HG03108 (cell line): ENCODE data around the gene ATP13A3.

ENCODE experiments used
- ATAC-seq: cut with Tn5 transposase; IDR thresholded peaks from one replicate; pipeline ENCODE4 v1.9.1; 2021; ENCODE audit warnings: moderate library complexity; ENCODE audit not compliant: unreplicated experiment

Gene ATP13A3

DNA sequence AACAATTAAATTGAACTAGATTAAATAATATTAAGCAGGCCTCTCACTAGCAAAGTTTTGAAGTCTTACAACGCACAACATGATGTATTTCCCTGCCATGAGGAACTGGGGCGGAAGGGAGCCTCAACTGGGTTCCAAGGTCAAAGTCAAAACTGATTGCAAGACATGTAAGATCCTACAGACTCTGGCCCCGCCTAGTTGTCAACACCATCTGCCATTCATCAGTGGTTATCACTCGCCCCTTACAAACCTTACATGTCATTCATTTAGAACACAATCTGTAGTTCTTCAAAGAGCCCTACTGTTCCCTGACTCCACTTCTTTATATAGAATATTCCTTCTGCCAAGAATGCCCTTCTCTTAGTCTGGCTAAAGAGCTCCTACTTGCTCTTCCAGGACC lies 10.0 kb downstream of the ATP13A3 start:
- ATAC-seq, result no peak

DNA sequence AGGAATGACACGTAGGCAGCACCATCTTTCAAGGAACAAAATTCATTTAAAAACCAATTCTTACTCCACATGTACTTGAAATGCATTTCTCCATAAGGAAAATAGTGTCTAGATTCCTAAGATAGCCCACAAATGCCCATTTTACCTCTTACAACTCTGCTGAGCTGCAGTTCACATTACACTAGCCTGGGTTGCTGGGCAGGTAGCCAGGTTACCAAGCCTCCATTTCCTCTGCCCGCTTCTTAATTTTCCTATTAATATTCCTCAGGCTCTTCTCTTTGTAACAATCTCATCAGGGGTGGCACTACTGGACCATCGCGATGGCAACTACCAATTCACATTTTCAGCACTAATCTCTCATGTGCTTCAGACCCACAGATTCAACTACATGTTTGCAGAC lies 10.8 kb downstream of the ATP13A3 start:
- no peak for ATAC-seq

DNA sequence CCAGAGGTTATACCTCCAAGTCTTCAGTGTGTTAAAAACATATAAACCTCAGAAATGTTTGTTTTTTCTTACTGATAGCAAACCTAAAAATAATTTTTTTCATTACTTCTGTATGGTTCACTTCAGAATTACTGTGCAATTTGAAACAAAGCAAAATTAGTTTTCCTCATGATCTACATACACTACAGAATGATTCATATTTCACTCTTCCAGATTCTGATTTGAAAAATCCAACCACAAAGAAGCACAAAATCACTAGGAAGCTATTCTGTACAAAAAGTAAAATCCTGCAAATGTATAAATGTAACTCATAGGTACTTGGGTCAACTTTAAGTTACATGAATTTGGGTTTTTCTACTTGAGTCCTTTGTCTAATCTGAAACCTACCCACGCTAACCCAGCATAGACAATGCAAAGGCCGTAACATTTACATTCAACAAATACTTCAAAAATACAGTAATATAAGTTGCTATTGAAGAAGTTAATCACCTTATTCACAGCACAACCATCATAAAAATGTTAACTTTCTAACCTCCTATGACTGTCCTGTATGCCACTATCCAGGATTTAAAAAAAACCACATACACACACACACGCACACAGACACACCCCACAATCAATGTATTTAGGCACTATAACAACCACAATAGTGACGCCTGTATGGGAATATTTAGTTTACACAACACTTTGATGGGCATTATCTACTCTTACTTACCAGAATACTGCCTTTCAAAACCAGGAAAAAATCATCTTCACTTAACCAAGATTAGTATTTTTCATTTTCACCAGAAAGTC lies 11.5 kb downstream of the ATP13A3 start:
- no peak for ATAC-seq

DNA sequence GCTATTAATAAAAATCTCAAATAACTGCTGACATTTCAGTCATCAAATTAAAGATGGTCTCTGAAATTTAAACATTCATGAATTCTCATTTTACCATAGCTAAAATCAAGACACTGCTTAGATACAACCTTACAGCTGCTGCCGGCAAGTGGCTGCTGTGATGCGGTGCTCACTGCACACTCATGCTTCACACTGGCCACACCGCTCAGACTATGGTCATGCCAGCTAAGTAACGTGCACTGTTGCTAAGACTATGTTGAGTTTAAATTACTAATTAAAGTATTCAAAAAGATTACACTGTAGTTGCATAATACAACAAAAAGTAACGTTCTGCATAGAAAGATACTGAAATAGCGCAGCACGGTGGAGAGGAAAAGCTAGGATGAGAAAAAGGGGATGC lies 12.1 kb downstream of the ATP13A3 start:
- no peak for ATAC-seq

DNA sequence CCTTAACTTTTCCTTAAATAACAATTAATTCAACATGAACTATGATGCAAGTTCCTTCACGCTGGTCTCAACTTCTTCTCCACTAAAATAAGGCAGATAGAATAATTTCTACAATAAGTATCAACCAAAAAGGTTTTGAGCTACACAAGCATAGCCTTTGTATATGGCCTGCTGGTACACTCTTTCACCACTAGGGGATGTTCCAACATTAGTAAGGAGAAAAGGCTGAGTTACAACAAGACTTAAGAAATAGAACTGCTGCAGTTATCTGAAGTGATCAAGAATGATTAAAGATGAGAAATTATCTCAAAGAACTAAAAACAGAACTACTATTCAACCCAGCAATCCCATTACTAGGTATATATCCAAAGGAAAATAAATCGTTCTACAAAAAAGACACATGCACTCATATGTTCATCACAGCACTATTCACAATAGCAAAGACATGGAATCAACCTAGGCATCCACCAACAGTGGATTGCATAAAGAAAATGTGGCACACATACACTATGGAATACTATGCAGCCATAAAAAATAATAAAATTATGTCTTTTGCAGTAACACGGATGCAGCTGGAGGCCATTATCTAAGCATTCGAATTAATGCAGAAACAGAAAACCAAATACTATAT lies 14.4 kb downstream of the ATP13A3 start:
- ATAC-seq, result no peak

DNA sequence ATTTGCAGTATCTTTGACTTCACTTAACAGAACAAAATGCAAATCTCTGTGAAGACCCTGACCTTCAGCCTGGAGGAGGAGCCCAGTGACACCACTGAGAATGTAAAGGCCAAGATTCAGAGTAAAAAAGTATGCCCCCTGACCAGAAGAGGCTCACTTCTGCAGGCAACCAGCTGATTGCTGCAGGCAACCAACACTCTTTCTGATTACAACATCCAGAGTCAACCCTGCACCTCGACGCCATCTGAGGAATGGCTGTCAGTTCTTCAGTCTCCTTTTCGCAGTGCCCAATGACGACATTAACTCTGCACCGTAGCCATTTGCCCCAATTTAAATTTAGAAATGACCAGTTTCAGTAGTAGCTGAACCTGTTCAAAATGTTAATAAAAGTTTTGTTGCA lies 14.9 kb downstream of the ATP13A3 start:
- ATAC-seq, result no peak

DNA sequence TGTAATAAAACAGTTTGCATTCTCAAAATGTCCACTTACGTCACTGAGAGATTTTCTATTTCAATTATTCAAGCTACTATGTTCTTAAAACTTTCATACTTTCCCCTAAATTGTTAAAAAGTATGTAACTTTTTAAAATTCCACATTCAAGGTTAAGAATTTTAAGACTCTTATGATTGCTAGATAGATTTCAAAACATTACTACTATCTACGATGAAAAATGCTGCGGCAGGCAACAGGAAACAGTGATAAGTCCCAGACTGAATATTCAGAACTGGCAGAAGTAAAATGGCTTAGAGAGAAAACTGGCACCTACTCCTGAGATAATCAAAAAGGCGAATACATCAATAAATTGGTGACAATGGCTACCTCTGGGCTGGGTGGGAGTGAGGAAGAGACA lies 16.2 kb downstream of the ATP13A3 start:
- no peak for ATAC-seq

DNA sequence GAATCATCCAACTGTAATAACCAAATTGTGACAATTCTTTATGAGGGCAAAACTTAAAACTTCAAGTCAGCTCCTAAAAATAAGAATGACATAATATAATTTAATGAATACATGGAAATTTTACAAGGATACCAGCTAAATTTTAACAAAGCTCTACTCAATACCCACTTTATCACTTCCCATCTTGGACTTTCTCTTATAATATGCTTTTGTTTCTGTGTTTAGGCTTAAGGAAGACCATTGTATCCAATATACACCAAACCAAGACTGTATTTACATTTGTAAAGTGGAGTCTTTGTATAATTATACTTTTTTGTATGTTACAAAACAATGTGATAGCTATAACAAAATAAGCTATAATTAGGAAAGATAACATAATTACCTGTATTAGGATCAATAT lies 16.8 kb downstream of the ATP13A3 start:
- no peak for ATAC-seq

DNA sequence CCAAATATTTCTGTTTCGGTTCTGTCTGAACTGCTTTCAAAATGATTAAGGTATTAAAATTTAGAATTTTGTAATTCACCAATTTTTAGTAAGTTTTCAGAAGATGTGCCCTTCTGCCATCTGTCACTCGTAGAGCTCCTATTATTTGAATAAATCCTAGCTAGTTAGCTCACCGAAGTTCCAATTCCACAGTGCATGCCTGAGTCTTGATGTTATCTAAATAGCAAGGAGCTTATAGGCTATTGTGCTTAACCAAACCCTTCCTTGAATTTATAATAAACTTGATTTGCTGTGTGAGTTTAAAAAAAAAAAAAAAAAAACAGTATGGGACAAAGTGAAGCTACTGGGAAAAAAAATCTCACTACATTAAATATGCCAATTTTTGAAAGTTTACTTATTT lies 18.7 kb downstream of the ATP13A3 start:
- no peak for ATAC-seq

DNA sequence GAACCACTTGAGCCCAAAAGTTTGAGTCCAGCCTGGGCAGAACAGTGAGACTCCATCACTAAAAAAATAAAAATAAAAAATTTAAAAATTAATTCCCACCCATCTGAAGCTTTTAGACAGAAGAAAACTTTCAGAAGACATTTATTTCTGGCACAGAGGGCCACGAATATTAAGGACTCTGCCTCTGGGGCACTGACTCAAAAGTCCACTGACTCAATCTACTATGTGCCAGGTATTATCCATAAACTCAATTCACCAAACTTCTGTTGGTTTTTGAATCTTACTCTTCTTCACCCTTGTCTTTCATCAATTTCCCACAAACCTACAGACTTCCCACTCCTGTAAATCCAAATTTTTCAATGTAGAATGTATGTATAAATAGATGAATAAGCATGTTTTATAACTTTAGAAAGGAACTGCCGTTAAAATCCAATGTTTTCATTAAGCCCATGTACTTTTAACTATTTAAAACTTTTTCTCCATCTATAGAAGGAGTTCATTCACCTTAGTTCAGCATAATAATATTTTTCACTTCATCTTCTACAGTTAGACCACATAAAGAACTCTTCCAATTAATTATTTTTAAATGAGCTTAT lies 19.9 kb downstream of the ATP13A3 start:
- ATAC-seq, result no peak

DNA sequence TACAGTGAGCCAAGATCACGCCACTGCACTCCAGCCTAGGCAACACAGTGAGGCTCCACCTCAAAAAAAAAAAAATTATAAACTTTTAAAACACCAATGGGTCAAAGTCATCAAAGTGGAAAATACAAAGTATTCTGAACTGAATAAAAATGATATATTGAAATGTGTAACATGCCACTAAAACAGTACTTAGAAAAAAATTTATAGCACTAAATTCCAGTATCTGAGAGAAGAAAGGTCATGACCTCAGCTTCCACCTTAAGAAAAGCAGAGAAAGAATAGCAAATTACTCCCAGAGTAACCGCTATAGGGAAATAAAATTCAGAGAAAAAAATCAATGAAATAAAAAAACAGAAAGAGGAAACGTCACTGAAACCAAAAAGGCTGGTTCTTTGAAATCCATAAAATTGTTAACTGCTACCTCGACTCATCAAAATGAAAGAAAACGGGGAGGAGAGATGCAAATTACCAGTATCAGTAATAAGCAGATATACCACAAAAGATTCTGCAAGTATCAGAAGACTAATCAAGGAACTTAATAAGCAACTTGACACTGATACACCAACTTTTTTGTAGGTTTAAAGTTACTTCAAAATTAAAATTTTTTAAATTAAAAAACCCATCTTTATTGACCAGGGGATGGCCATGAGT lies 20.8 kb downstream of the ATP13A3 start:
- no peak for ATAC-seq

DNA sequence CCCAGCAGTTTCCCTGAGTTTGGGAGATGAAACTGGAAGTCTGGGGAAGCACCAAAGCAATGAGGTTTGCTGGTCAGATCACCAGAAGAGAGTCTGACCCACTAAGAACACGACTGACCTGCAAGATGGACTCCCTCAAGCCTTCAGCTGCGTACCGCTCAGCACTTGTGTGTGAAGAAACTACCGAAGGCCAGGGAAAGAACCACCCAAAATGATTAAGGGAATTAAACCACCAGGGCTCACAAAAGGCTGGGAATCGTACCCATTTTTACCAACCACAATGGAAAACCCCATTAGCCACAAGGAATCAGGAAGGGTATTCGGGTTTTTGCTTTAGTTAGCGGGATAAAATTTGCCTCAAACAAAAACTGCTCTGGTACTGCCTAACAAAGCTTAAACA lies 21.6 kb downstream of the ATP13A3 start:
- ATAC-seq, result no peak

DNA sequence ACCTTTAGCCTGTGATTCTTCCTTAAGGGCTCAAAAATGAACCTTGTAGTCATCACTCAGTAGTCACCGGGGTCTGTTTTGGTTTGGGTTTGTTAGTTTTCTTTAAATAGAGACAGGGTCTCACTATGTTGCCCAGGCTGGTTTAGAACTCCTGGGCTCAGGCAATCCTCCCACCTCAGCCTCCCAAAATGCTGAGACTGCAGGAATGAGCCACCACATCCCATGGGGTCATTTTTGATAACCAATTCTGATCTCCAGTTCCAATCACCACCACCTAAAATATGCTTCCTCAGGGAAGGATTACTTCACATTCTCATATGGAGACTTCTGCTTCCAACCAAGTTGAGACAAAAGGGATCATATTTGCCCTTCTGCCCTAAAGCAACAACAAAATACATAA lies 22.1 kb downstream of the ATP13A3 start:
- ATAC-seq, result no peak

DNA sequence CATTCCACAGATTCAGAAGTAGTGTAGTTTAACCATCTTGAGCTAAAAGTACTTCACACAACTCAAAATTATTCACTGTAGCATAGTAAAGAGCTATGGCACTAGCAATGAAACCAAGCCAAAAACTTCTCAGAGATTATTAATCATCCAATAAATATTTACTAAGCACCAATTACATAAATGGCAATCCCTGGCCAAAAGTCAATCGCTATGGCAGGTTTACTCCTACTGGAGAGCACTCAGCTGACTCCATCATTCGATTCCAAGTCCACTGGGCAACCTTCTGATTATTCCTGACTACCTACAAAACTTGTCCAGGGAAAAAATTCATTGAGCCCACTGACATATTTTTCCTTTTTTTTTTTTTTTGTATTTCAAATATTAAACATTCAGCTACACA lies 23.9 kb downstream of the ATP13A3 start:
- ATAC-seq, result no peak

DNA sequence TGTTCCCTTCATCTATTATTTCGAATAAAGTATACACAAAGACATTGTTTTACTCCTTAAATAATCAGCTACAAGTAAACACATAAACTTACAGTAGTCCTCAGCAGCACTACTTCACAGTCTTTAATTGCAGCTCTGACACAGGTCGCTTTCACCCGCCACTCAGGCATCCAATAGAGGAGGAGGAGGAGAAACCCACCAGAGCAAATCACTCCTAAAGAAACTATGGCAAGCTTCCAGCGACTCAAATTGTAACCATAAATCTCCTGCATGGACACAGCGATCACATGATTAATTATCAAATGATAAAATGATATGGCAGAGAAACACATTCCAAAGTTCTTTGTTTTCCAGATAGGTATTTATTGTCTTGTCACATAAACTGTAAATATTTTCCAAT lies 26.2 kb downstream of the ATP13A3 start:
- no peak for ATAC-seq

DNA sequence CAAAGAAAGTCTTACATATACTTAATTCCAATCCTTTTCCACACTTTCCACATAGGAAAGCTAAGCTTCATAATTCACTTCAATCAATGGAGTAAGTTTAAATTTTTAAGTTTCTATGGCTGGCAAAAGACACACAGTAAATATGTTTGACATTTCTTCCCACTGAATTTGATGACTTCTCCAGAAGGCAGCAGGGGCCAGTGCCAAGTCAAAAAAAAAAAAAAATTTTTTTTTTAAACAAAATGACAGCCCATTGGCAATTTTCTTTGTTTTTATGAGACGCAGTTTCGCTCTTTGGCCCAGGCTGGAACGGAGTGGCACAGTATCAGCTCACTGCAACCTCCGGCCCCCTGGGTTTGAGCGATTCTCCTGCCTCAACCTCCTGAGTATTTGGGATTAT lies 28.7 kb downstream of the ATP13A3 start:
- ATAC-seq, result no peak

DNA sequence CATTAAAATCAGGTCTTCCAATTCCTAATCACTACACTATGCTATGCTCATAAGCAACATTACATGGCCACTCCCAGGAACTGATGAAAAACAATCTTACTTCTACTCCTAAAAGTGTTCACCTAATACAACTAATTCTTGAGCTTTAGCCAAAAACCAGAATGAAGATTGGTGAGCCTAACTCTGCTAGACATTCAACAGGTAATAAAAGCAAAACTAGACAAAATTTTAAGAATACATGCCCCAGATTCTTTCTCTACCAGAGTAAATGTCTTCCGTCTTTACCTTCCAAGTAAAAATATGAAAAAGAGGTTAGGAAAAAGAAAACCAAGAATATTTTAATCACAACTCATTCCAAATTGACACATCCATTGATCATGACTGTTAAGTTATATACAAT lies 31.3 kb downstream of the ATP13A3 start:
- ATAC-seq, result no peak

DNA sequence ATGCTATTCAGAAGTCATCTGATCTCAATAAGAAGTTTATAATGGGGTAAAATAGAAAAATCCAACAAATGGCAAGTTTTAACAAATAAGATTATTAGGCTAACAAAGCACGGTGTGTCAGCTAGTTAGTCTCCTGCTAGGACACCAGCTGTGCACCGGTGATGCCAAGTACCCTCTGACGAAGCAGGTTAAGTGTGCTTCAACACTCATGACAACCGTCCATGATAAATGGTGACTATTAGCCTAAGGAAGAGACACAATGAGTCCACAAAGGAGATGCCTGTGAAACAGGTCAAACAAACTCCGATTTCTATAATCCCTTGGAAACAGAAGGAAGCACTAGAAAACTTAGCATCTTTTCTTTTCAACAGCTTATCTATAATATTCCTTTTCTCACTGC lies 36.5 kb downstream of the ATP13A3 start:
- ATAC-seq, result no peak

DNA sequence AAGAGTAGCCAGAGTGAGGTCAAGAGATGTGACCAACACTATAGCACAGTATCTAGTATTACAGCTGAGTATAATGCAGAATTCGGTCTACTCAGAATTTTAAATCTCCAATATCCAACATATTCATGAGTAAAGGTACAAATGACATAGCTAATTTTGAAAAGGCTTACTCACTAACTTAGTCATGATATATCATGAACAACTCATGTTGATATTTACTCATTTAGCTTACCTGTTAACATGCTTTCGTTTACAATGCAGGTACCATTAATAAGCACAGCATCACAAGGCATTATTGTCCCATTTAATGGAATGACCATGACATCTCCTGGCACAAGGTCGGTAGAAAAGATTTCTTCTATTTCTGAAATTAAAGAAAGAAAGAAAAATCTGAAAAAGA lies 36.9 kb downstream of the ATP13A3 start:
- no peak for ATAC-seq

DNA sequence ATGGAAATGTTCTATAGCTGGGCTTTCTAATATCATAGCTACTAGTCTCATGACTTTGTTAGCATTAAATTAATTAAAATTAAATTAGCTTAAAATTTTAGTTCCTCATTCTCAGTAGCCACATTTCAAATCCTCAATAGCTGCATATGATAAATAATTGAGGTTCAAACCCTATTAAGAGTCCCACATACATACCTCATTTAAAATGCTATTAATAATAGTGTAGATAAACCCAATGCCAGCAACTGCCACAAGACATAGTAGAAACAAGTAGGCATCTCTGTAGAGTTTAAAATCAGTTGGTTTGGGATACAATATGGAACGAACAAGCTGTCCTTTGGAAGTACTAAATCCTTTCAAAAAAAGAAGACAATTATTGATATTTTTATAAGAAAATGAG lies 39.1 kb downstream of the ATP13A3 start:
- no peak for ATAC-seq

DNA sequence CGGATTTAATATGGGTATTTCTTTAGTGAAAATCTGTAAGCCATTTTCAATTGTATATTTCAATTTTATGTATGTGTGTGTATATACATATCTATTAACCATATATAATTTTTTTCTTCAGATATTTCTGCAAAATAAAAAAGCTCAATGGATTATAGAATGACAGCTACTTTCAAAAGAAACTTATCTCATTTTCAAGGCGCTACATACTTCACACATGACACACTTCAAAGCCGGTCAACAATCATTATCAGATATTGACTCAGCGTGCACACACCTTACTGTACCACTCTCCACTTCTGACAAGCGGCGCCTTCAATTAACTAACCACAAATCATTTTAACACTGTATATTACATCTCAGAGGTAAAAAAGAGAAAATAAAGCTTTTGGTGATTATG lies 39.6 kb downstream of the ATP13A3 start:
- no peak for ATAC-seq

DNA sequence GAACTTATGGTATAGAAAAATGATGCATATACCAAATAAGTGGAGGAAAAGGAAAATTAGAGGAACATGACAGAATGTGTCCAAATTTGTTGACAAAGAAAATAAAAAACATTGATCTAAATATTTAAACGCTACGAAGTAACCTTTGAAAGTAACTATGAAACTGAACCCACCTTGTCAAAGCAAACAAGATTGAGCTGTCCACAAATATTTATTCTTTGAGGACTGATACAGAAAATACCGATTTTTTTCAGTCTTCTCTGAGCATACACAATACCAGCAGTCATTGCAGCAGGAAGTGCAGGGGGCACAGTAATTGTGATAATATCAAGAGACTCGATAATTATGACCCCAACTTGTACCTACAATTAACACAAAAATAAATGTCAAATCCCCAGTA lies 40.0 kb downstream of the ATP13A3 start:
- ATAC-seq, result no peak
